Measurements from ENCODE around the gene S100B. TPM values are rescaled to one million over a fixed set of nuclear protein-coding genes. Genes with fewer than 3 reads are reported as not detected.

The S100B gene
- total and polyA plus RNA-seq, 9 of the 15 experiments (the other 6 are each of a cell fraction or from before 2014, with no cell fraction given) = not detected

DNA sequence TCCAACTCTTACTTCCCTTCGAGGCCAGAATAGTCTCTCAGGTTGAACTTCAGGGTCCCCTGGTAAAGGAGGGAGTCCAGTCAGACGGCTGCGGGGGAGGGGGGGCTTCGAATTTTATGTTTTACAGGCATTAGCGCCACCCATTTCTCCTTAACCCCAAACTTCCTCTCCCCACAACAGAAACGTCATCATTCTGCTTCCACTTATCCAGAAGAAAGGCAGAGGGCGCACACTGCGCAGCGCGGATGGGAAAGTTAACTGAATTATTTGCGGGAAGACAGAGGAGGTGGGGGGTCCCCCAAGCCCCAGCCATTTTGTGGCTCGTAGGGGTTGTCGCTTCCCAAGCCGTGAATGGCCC, 30.1 kb upstream of the S100B start (continued):
- TF ChIP-seq, protein P1, sequence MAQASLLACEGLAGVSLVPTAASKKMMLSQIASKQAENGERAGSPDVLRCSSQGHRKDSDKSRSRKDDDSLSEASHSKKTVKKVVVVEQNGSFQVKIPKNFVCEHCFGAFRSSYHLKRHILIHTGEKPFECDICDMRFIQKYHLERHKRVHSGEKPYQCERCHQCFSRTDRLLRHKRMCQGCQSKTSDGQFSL (CRISPR knock-in tag; IDR thresholded peaks at IDR 0.05) = peak; percentile 55; the same call in 1 of the 2 replicates
- TF ChIP-seq, protein P1 (tag; IDR thresholded peaks at IDR 0.05) = no peak
- TF ChIP-seq TOE1 (IDR thresholded peaks at IDR 0.05; ENCODE audit: borderline replicate concordance) (peak; percentile 12; the same call in 1 of the 2 replicates), TOE1 (CRISPR knock-in tag; IDR thresholded peaks at IDR 0.05; ENCODE audit: borderline replicate concordance, low read depth) (no peak), ZNF24 (IDR thresholded peaks at IDR 0.05) (no peak), MIER1 (IDR thresholded peaks at IDR 0.05; ENCODE audit: low read depth) (no peak), ZBTB7A (IDR thresholded peaks at IDR 0.05; ENCODE audit: borderline replicate concordance, control insufficient read depth, low read depth, low read length) (peak; percentile 80; the same call in 1 of the 2 replicates), HDAC1 (IDR thresholded peaks at IDR 0.05) (peak in 1 of 2 experiments; percentile 29; a peak in 1 of 4 replicates), NFIC (IDR thresholded peaks at IDR 0.05) (peak; percentile 37), ELF2 (CRISPR knock-in tag; IDR thresholded peaks at IDR 0.05) (peak; percentile 40; the same call in 1 of the 2 replicates), RBM39 (optimal IDR thresholded peaks at IDR 0.05; ENCODE audit: low read depth, low read length) (peak; percentile 58), TCF3 (CRISPR knock-in tag; IDR thresholded peaks at IDR 0.05) (peak; percentile 26; the same call in 1 of the 2 replicates), TBL1XR1 (IDR thresholded peaks at IDR 0.05; ENCODE audit: low read length in 2 of 2) (peak in 1 of 2 experiments; percentile 22; a peak in 1 of 4 replicates), ZSCAN29 (IDR thresholded peaks at IDR 0.05) (peak; percentile 37; the same call in 1 of the 2 replicates), CREM (IDR thresholded peaks at IDR 0.05; ENCODE audit: low read depth) (peak; percentile 96), ZNF584 (CRISPR knock-in tag; IDR thresholded peaks at IDR 0.05; ENCODE audit: low read depth) (no peak), ZNF143 (CRISPR knock-in tag; IDR thresholded peaks at IDR 0.05) (no peak)
- TF ChIP-seq, protein P2, sequence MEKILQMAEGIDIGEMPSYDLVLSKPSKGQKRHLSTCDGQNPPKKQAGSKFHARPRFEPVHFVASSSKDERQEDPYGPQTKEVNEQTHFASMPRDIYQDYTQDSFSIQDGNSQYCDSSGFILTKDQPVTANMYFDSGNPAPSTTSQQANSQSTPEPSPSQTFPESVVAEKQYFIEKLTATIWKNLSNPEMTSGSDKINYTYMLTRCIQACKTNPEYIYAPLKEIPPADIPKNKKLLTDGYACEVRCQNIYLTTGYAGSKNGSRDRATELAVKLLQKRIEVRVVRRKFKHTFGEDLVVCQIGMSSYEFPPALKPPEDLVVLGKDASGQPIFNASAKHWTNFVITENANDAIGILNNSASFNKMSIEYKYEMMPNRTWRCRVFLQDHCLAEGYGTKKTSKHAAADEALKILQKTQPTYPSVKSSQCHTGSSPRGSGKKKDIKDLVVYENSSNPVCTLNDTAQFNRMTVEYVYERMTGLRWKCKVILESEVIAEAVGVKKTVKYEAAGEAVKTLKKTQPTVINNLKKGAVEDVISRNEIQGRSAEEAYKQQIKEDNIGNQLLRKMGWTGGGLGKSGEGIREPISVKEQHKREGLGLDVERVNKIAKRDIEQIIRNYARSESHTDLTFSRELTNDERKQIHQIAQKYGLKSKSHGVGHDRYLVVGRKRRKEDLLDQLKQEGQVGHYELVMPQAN (IDR thresholded peaks at IDR 0.05; ENCODE audit: borderline replicate concordance) = peak; percentile 66; the same call in 1 of the 2 replicates

Data from K562 (cell line).